ENCODE measurements around the gene FBXO40. TPM values are rescaled to one million over a fixed set of nuclear protein-coding genes. Genes with fewer than 3 reads are reported as not detected.

Gene FBXO40
- polyA plus RNA-seq, 3 donors, result 0.03 TPM; not detected in 2

DNA sequence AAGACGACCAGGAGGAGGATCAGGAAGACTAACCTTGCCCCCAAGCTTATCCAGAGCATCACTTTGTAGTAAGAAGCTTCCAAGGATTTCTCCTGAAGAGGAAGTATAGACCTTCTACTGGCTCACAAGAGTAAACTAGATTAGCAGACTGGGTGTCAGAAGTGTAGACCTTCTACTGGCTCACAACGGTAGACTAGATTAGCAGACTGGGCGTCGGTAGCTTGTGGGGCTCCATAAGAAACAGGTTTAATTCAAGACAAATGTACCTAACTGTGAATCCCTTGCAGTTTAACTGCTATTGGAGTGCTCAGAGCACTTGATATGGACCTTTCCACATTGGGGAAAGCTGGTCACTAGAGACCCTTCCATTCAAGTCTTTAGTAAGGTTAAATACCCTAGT lies 12.9 kb downstream of the FBXO40 start:
- DNase-seq, result no peak

DNA sequence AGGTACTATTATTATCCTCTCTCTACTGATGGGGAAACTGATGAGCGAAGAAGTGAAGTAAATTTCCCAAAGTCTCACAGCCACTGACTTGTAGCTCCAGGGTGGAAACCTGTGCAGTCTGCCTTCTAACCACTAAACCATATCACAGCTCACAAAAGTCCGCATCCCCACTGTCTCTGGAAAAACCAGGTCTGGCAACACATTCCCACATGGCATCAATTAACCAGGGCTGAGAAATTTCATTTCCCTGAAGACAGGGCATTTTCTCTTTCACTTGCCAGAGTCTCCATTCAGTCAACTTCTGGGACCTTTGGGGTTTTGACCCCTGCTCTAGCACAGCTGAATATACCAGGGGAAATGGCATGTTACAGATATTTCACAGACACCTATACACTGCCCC lies 26.5 kb downstream of the FBXO40 start:
- no peak for DNase-seq

GRCh38 chr3:121621491-121621890 lies 28.3 kb downstream of the FBXO40 start:
- DNase-seq, result no peak

- peak; percentile 4 for DNase-seq
These were observed 31.1 kb downstream of the FBXO40 start for GRCh38 chr3:121624147-121624899.

GRCh38 chr3:121626495-121626894 lies 33.3 kb downstream of the FBXO40 start:
- no peak for DNase-seq

GRCh38 chr3:121627211-121627610 lies 34.0 kb downstream of the FBXO40 start:
- no peak for DNase-seq

DNA sequence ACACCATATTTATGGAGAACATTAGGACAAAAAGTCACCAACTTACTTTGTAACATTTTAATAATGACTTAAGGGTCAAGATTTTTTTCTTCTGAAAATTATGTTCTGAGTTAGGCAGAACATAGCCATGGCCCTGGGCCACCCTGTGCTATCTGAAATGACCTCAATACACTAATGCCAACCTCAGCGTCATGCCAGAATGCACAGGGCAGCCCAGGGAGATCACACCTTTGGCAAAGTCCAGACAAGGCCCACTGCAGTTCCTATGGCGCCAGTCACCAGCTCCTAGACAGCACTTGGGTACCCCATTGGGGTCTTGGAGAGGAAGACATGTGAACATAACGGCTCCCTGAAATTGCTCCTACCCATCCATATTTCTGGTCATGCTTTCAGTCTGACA lies 34.4 kb downstream of the FBXO40 start:
- DNase-seq, result no peak

GRCh38 chr3:121629601-121630000 lies 36.4 kb downstream of the FBXO40 start:
- no peak for DNase-seq

DNA sequence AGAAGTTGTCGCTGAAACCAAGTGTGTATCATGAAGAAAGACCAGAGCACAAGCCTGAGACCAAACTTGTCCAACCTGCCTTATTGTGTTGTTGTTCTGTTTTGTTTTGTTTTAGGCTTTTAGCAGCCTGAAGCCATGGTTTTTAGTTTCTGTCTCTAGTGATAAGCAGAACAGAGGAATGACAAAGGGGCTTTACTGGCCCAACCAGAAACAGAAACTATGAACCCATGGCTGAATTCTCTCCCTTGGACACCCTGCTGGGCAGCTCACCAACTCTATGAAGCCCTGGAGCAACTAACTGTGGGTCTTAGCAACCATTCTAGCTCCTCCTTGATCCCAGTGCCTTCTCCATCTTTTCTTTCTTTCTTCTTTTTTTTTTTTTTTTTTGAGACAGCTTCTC lies 37.2 kb downstream of the FBXO40 start:
- no peak for DNase-seq

GRCh38 chr3:121637922-121638321 lies 44.7 kb downstream of the FBXO40 start:
- no peak for DNase-seq

DNA sequence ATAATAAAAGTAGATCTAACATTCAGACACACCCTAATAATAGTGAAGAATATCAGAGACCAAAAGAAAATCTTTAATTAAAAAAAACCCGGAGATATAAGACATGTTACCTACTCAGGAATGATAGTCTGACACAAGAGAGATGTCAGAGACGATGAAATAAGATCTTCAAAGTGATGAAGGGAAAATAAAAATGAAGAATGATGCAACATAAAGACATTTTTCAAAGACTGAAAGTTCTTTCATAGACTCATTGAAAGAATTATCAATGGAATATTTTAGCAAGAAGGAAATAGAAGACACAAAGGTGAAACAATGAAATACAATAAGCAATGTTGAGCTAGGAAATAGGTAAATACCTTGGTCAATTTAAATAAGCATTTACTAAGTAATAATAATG lies 47.9 kb downstream of the FBXO40 start:
- DNase-seq, result no peak

GRCh38 chr3:121642601-121643314 lies 49.6 kb downstream of the FBXO40 start:
- no peak for DNase-seq

- no peak for DNase-seq
These were observed 51.9 kb downstream of the FBXO40 start for GRCh38 chr3:121645054-121645453.

GRCh38 chr3:121648219-121648958 lies 55.2 kb downstream of the FBXO40 start:
- DNase-seq, result no peak

DNA sequence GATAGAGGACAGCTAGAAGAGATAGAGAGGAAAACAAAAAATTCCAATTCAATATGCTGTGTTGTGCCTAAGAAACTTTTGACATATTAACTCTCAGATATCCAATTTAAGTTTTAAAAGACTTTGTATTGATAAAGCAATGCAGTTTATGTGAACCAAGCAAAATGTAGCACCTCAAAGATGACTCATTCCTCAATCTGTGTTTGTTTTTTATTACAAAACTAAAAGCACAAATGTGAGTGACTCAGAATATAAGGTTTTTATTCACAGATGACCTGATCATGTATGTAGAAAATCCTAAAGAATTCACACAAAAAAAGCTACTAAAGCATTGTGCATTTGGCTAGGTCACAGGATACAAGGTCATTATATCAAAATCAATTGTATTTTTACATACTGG lies 56.5 kb downstream of the FBXO40 start:
- DNase-seq, result no peak

DNA sequence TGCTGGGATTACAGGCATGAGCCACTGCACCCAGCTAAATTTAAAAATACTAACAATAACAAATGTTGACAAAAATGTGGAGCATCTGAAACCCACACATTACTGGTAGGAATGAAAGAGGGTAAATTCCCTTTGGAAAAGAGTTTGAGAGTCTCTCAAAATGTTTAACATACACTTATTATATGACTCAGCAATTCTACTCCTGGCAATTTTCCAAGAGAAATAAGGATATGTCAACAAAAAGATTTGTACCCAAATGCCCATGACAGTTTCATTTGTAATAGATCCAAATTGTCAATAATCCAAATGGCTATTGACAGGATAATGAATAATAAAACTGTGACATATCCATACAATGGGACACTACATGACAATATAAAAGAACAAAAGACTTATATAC lies 58.5 kb downstream of the FBXO40 start:
- no peak for DNase-seq

DNA sequence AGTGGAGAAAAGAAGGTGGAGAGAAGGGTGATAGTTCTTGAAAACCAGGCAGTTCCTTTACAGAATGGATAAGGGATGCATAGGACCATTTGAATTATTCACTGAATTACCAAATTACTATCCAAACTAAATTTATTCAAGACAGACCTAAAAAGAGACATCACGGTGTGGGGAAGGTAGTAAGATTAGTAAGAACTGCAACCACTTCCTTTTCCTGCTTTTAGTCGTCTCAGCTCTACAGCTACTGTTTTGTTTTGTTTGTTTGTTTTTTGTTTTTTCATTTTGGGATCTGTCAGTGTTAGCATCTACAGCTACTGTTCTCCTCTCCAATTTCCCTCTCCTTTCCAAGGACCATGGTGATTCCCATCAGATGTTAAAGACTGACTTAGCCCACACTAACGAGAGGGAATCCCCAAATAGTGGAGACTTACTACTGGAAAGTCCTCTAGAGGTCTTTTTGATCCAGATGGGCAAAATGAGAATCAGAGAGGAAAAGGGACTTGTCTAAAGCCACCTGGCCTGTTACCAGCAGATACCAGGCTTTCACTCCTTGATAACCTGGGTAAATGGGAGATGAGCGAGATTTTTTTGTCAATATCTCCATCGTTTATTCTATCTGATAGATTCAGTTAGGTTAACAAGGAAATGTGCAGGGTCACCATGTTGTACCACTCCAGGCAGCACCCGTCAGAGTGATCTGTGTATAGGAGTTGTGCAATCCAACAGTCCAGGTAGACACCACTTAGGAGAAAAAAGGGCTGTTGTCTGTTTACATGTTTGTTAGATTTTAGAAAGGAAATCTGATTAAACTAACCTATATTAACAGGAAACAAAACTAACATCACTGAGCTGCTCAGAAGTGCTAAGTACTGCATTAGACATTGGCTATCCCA lies 61.6 kb downstream of the FBXO40 start:
- DNase-seq, result no peak

GRCh38 chr3:121658716-121659435 lies 65.7 kb downstream of the FBXO40 start:
- DNase-seq, result no peak

DNA sequence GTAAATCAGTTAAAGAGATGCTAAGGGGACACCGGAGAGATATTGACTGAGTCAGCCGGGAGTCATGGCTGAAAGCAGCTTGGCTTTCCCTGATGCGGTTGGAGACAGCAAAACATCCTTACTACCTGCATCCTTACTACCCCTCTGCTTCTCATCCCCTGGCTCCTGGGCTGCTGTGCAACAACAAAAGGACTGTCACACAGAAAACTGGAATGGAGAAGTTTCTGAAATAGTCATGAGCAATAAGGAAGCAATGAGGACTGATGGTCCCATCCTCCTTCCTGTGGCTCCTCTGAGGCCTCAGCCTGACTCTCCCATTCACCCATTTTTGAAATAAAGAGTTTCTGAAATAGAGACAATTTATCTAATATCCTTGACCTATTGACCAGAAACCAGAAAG lies 66.4 kb downstream of the FBXO40 start:
- no peak for DNase-seq

DNA sequence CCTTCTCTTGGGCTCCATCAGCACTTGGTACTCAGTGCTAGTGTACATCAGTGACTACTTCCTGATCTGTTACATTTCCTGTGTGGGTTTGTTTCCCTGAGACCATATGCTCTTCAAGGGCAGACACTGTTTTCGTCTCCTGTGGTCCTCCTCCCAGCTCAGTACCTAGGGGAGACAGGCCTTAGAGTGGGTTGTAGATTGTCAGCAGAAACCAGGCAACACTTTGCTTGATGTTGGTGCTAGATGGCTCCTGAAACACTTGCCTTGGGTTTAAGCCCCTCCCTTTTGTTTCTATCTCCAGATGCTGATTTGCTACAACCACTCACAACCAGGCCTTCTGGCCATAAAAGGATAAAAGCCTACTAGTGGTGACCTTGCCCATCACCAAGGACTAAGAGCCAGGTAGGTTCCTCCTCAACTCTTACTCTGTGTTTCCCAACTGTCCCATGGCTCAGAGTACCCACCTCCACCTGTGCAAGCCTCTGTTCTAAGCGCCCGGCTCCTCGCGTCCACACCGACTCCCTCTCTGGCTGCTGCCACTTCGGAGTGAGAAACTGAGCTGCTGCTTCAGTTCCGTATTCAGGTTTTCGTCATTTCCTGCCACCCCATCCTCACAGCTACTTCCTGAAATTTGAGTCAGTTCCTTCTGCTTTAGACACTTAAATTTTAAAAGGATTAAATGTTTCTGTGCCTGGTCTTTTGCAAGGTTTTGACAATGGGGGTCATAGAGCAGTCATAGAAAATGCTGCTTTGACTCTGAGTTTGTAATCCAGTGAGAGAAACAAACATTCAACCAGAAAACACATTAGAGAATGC lies 67.4 kb downstream of the FBXO40 start, which contains the start of gene HCLS1:
TSS of gene HCLS1 (minus strand) at position 548 of the 816 bp plus-strand sequence. CDS start 2,556 bp downstream, outside the sequence.
- no peak for DNase-seq
